22Rv1 (cell line): ENCODE measurements around the gene MANSC1.

Source experiments
- CTCF ChIP-seq: fragments of 450-650 bp; IDR thresholded peaks from 2 replicates; pipeline ENCODE4 v1.5.1; 2017; ENCODE audit warnings: mild to moderate bottlenecking
- ZFX ChIP-seq: fragments of 450-650 bp; IDR thresholded peaks from 2 replicates; pipeline ENCODE4 v1.6.1; 2017; ENCODE audit warnings: antibody characterized with exemption, borderline replicate concordance

- TF ChIP-seq CTCF, result no peak
- no peak for TF ChIP-seq ZFX
Measured at GRCh38 chr12:12282761-12283425, 67.1 kb downstream of the MANSC1 start.
